A673 (cell line): ENCODE measurements around the gene SLC25A11. TPM values are rescaled to one million over a fixed set of nuclear protein-coding genes. Genes with fewer than 3 reads are reported as not detected.

Source experiments
- BruUV-seq: library from RNA; stranded (reverse); fragments of 400-500 nt; replicated peaks from 2 replicates; lab custom pipeline; 2021; lab: Mats Ljungman, UMichigan
- CTCF ChIA-PET: fragments of 300-600 bp; sonication (Branson Sonifier 250); formaldehyde crosslinking; loops from one replicate; lab custom pipeline; 2022; ENCODE audit warnings: antibody characterized with exemption; lab: Charles Lee
- POLR2A ChIA-PET: fragments of 300-600 bp; sonication (Branson Sonifier 250); formaldehyde crosslinking; loops from one replicate; lab custom pipeline; 2022; ENCODE audit warnings: antibody characterized with exemption; ENCODE audit not compliant: low non-redundant PET; lab: Charles Lee
- DNase-seq: peaks from one replicate; pipeline ENCODE4 v3.0.0-alpha.2; 2015; ENCODE audit warnings: low spot score
- H3K27ac ChIP-seq: fragments of 200-600 bp; sonication (generic); 2 replicates; pipeline ENCODE4 v1.5.1; 2016; ENCODE audit warnings: mixed run types, low read depth, mild to moderate bottlenecking, mixed read lengths, antibody characterized with exemption, low read length; ENCODE audit not compliant: poor library complexity, severe bottlenecking
- H3K27me3 ChIP-seq: fragments of 200-600 bp; sonication (generic); replicated peaks from 2 replicates; pipeline ENCODE4 v1.6.1; 2017; ENCODE audit warnings: mixed run types, low read depth, mild to moderate bottlenecking, mixed read lengths, antibody characterized with exemption, low read length; ENCODE audit not compliant: insufficient read depth, poor library complexity
- H3K36me3 ChIP-seq: fragments of 200-600 bp; sonication (generic); 2 replicates; pipeline ENCODE4 v1.6.1; 2016; ENCODE audit warnings: mixed run types, mild to moderate bottlenecking, mixed read lengths, antibody characterized with exemption, low read length; ENCODE audit not compliant: insufficient read depth, poor library complexity, severe bottlenecking
- H3K4me1 ChIP-seq: fragments of 200-600 bp; sonication (generic); 2 replicates; pipeline ENCODE4 v1.6.1; 2017; ENCODE audit warnings: mixed run types, mild to moderate bottlenecking, mixed read lengths, antibody characterized with exemption, low read length; ENCODE audit not compliant: insufficient read depth, poor library complexity, severe bottlenecking
- H3K4me3 ChIP-seq: fragments of 200-600 bp; sonication (generic); 2 replicates; pipeline ENCODE4 v1.5.1; 2016; ENCODE audit warnings: low read depth, mixed run types, mild to moderate bottlenecking, mixed read lengths, low read length; ENCODE audit not compliant: poor library complexity, severe bottlenecking
- H3K9me3 ChIP-seq: fragments of 200-600 bp; sonication (generic); 2 replicates; pipeline ENCODE4 v1.6.1; 2016; ENCODE audit warnings: mixed run types, low read depth, mild to moderate bottlenecking, mixed read lengths, antibody characterized with exemption, low read length; ENCODE audit not compliant: poor library complexity, severe bottlenecking
- CTCF ChIP-seq: fragments of 300-800, 200-600 bp; sonication (generic); conservative IDR thresholded peaks from 2 replicates; pipeline ENCODE4 v1.5.1; 2017; ENCODE audit warnings: low read depth, mild to moderate bottlenecking, antibody characterized with exemption, low read length, moderate library complexity, mixed read lengths
- EZH2 ChIP-seq: fragments of 200-600 bp; sonication (generic); IDR thresholded peaks from 2 replicates; pipeline ENCODE4 v1.6.1; 2017; ENCODE audit warnings: borderline replicate concordance, low read depth, mild to moderate bottlenecking, mixed read lengths, antibody characterized with exemption, low read length; ENCODE audit not compliant: poor library complexity, severe bottlenecking
- intact Hi-C: fragments of 100-400 bp; cut with micrococcal nuclease; formaldehyde crosslinking; loops from one replicate; pipeline ENCODE4 v1.10.0; 2022; ENCODE audit not compliant: unreplicated experiment
- total RNA-seq: library from RNA; stranded (reverse); gene quantifications from 2 replicates; pipeline ENCODE4 v1.2.3, GENCODE V29; 2021

SLC25A11 gene
- total RNA-seq, 1 experiment from 2014 or later = 113 TPM

GRCh38 chr17:4980644-4981216 is 40.9 kb upstream of the SLC25A11 start:
- Histone ChIP-seq H3K36me3 (peaks cover 7% of the 10 kb centered on the region), H3K27me3 (no peaks in the 10 kb centered on the region), H3K27ac (peak overlapping the region; percentile 21), H3K4me1 (peaks cover 4% of the 10 kb centered on the region), H3K9me3 (no peaks in the 10 kb centered on the region), H3K4me3 (no peak overlapping the region)
- intact Hi-C loops = loop anchor here (1.0 kb wide), 1 partner anchor 82 kb away; no protein-coding TSS in a partner anchor
- ChIA-PET CTCF (interaction anchor here (0.9 kb wide), 1 partner anchor 81 kb away, joined by 3 read pairs; no protein-coding TSS in a partner anchor), POLR2A (no interaction called here)
- peak; percentile 82 for DNase-seq
- no TSS peak for BruUV-seq
- peak; percentile 76 for TF ChIP-seq CTCF
- TF ChIP-seq EZH2 = no peak

- no peaks in the 10 kb centered on the region for H3K27me3 ChIP-seq
- peaks cover 4% of the 10 kb centered on the region for H3K4me1 ChIP-seq
- DNase-seq = no peak
- no TSS peak for BruUV-seq
- ChIA-PET POLR2A (no interaction called here), CTCF (no interaction called here)
- H3K27ac ChIP-seq = no peak overlapping the region
- intact Hi-C loops = no loop called here
- peaks cover 7% of the 10 kb centered on the region for H3K36me3 ChIP-seq
- no peaks in the 10 kb centered on the region for H3K9me3 ChIP-seq
- no peak for TF ChIP-seq CTCF
- no peak for TF ChIP-seq EZH2
- H3K4me3 ChIP-seq = no peak overlapping the region
Measured at GRCh38 chr17:4978726-4979125, 38.9 kb upstream of the SLC25A11 start.

GRCh38 chr17:4974115-4974670 is 34.3 kb upstream of the SLC25A11 start:
- no TSS peak for BruUV-seq

More at GRCh38 chr17:4974115-4974670, 34.3 kb upstream of the SLC25A11 start:
- peaks cover 2% of the 10 kb centered on the region for H3K4me1 ChIP-seq
- peaks cover 7% of the 10 kb centered on the region for H3K36me3 ChIP-seq
- CTCF ChIA-PET = no interaction called here
- no peak overlapping the region for H3K4me3 ChIP-seq
- POLR2A ChIA-PET = no interaction called here
- H3K27ac ChIP-seq = no peak overlapping the region
- DNase-seq = no peak
- TF ChIP-seq EZH2 (no peak), CTCF (no peak)
- H3K9me3 ChIP-seq = no peaks in the 10 kb centered on the region
- no peaks in the 10 kb centered on the region for H3K27me3 ChIP-seq
- intact Hi-C loops = no loop called here
